UCSD-AML1 (cell line): ENCODE measurements around the gene TTC23.
"Not testable (repeated sequence)": the region's sequence is repeated elsewhere in the genome, so short reads cannot be mapped to it uniquely, and the experiment has no call there.

Experiments used
- DNase-seq: peaks from one replicate; lab custom pipeline; 2025; ENCODE audit not compliant: unreplicated experiment; lab: John Stamatoyannopoulos, UW

Gene TTC23

DNA sequence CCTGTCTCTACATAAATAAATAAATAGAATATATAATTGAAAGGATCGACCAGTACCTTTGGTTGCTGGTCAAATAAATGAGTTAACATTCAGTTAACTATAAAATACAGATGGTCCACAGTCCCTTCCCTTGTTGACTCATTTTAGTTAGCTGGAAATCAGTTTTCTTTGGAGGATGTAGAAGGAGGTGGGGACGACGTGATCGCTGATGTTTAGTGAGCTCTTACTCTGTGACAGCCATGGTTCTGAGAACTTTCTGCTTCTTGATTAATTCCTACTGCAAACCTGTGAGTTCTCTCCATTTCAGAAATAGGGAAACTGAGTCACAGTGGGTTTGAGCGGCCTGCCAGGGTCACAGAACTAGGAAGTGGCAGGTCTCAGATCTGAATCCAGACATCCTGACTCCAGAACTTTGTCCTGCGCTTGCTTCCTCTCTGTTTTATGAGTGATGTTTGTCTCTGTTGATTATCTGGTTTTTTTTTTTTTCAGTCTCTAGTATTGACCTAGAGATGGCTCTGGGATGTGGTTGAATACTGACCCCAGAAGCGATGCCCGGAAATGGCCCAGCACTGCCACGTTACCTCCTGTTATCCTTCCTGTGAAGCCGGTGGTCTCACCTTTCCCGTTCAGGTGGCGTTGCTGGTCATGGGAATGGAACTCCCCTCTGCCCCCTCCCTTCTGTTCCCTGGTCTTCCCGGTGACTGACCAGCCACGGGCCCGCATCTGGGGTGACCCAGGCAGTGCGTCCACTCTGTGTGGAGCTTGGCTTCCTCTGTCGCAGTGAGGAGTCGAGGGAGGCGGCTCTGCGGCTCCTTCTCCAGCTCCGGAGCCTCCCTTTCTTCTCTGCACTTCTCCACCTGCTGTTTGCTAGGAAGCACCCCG lies 126.3 kb downstream of the TTC23 start:
- DNase-seq = no peak

GRCh38 chr15:99121691-99122410 lies 127.5 kb downstream of the TTC23 start:
- DNase-seq = no peak

GRCh38 chr15:99121207-99121606 lies 128.2 kb downstream of the TTC23 start:
- no peak for DNase-seq

- DNase-seq = no peak
Observed at GRCh38 chr15:99120050-99120777, 129.2 kb downstream of the TTC23 start.

DNA sequence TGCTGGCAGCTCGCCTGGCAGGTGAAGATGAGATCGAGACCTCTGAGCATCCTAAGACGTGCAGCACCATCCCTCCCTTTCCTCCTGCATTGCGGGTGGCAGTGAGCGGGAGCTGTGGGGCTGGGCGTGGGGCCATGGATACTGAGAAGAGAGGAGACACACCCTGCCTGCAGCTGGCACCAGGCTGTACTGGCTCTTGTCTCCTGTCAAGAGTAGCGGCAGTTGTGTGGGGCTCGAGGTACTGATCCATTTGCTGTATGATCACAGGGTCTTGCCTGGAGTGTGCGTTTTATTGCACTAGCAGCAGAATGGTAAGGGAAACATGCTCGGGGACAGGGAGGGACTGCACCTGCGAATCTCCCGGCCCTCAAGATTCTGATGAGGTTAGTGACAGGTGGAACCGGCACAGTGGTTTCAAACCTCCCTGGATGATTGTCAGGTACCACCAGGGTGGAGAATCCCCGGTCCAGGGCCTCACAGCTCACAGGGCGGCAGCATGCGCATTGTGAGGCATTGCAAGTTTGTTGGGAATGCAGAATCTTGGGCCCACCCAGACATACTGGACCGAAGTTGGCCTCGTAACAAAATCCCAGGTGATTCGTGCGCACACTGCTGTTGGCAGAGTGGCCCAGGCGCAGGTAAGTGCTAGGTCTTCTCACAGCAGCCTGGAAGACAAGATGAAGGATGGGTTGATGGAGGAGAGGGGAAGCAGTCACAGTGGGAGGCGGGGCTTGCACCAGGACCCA lies 130.4 kb downstream of the TTC23 start:
- no peak for DNase-seq

DNA sequence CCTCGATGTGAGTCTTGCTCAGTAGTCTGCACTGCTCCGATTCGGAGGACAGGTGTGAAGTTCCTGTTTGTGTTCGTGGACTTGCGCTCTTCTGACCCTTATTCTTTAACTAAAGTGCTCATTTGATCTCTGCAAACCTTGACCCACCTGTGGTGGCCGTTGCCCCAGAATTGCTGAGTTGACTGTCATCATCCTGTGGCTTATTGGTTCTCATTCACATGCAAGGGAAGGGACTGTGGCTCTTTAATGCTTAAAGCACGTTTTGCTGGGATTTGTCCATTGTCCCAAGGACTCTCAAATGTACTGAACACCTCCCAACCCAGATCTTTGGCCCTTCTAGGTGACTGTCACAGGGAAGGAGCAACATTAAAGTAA lies 131.1 kb downstream of the TTC23 start:
- DNase-seq = no peak

DNA sequence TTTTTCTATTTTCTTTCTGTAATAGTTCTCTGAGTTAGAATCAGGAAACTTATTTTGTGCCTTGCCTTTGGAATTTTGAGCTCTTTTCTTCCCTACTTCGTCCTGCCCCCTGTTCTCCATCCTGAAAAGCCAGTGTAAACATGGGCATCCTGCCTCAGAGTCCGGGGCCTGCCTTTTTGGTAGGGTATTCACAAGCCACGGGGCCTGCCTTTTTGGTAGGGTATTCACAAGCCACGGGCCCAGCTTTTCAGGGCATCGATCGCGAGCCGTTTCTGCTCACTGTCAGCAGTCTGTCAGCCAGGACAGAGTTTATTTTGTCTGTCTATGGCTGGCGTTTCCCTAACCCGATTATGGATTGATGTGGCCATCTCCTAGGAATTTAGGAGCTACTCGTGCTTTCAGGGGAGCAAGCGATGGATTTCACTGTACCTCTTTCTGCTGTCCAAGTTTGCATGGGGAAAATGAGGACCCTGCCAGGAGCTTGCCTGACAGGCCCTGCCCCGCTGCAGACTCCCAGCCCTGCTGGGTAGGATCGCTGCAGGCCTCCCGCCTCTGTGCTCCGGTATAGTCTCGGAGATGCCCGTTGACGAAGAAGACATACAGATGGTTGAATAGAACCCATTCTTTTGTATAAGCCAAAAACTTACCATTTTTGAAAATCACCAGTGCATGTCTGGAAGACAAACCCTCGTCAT lies 131.7 kb downstream of the TTC23 start:
- DNase-seq = no peak

- DNase-seq = no peak
Observed at GRCh38 chr15:99117111-99117510, 132.3 kb downstream of the TTC23 start.

DNA sequence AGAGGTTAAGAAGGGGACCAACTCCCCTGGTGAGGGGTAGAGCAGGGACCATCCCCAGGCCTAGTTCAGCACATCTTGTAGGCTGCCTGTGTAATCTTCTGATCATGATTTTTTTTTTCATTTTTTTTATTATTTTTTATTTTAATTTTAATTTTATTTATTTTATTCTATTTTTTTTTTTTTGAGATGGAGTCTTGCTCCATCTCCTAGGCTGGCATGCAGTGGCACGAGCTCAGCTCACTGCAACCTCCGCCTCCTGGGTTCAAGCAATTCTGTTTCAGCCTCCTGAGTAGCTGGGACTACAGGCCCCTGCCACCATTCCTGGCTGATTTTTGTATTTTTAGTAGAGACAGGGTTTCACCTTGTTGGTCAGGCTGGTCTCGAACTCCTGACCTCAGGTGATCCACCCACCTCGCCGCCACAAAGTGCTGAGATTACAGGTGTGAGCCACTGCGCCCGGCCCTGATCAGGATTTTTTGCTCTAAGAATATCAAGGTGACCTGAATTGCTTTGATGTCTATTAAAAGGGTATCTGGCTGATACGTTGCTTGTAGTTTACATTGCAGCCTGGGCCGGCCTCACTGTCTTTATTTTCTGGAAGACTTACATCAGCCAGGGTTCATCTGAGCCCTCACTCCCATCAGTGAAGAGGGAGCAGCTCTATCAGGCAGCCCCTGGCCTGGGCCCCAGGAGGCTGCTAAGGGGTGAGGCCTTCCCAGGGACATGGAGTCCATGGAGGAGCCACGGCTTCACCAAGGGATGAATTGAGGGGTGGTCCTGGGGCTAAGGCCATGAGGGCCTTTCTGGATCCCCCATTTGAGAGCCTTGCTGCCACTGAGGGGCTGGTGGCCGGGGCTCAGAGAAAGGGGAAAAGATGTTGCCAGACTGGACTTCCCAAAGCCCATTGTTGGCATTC lies 133.8 kb downstream of the TTC23 start:
- no peak for DNase-seq

DNA sequence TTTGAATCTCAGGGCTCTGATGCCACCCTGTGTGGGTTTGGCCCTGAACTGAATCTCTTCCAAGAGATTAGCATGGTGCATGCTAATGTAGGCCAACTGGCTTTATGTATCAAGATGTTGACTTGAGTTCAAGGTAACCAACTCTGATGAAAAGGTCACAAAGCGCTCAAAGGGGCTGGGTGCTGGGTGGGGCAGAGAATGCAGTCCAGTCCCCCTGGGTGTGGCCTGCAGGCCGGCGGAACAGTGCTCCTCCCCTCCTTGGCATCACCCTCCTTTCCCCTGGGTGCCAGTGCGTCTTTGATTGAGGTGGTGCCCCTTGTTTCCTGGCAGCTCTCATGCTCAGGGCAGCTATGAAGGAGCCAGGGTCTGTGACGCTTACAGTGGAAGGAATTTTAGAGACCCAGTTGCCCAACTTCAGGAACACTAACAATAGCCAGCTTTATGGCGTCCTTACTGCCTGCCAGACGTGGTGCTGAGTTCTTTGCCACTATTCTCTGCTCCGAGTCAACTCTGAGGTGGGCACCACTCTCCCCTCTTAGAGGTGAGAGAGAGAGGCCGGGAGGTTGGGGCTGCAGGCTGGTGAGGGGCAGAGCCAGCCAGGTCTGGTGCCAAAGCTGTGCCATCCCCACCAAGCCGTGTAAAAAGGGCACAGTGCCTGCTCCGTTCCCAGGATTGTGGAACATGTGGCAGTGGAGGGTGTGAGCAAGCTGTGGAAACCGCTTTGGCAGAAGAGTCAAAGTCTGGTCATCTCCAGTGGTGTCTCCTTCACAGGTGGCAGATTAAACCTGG lies 134.7 kb downstream of the TTC23 start:
- no peak for DNase-seq

- DNase-seq = no peak
Observed at GRCh38 chr15:99113547-99114271, 135.7 kb downstream of the TTC23 start.

- DNase-seq = not testable (repeated sequence)
Observed at GRCh38 chr15:99111641-99112040, 137.7 kb downstream of the TTC23 start.

- DNase-seq = no peak
Observed at GRCh38 chr15:99110581-99111320, 138.6 kb downstream of the TTC23 start.

GRCh38 chr15:99110093-99110492 lies 139.3 kb downstream of the TTC23 start:
- DNase-seq = no peak

DNA sequence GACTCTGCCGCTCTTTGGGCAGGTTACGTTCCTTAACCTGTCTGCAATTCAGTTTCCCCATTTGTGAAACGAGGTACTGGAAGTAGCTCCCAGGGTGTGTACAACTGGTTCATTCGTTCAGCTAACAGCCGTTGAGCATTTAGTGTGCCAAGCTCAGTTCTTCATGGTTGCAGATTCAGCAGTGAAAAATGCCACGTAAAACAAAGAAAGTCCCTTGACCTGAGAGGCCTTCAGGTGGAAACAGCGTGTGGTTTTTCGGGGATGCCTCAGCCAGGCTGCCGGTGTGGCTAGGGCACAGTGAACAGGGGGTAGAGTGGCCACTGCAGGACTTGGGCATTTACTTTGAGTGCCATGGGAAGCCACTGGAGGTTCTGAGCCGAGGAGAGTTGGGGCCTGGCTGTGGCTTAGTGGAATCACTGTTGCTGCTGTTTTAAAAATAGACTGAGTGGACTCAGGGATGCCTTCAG lies 139.8 kb downstream of the TTC23 start:
- no peak for DNase-seq

DNA sequence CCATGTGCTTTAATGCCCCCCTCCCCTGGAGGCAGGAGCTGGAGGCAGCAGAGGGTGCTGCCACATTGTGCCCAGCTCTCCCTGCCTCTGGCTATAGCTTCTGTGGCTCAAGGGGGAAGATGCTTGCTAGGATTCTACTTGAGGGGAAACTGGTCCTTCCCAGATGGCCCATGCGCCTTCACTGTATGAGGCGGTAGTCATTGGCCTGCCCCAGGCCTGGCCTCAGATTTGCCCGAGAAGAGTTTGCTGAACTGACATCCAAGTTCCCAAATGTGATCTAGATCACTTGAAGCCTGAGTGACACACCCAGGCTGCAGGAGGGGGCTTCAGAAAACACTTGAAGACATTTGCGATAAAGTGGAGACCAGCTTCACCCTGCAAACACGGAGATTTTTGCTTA lies 140.4 kb downstream of the TTC23 start:
- no peak for DNase-seq
